GM12878 (cell line): ENCODE results near the gene DERL3.

ENCODE experiments used
- BCLAF1 ChIP-seq: fragments of 450-650 bp; IDR thresholded peaks from 2 replicates; pipeline ENCODE4 v1.6.1; 2017; ENCODE audit warnings: antibody characterized with exemption, mild to moderate bottlenecking, moderate library complexity
- CREB1 ChIP-seq: IDR thresholded peaks from 2 replicates; pipeline ENCODE4 v1.6.1; 2012; ENCODE audit warnings: low read depth, mild to moderate bottlenecking, inconsistent platforms
- CTCF ChIP-seq, 3 experiments: IDR thresholded peaks in 2 of 3; conservative IDR thresholded peaks in 1 of 3; 2 replicates each; pipeline ENCODE4 v1.5.1; 2011; ENCODE audit warnings: low read depth in 3 of 3, low read length in 3 of 3, mild to moderate bottlenecking in 3 of 3, control low read depth in 2 of 3, moderate library complexity in 2 of 3, inconsistent platforms in 1 of 3, mixed read lengths in 1 of 3; ENCODE audit not compliant: control insufficient read depth in 2 of 3, insufficient read depth in 1 of 3; ENCODE audit errors: extremely low read depth in 1 of 3
- EP300 ChIP-seq, 2 experiments: fragments of 150-350 bp in 1 of 2; IDR thresholded peaks; 2 replicates each; pipeline ENCODE4 v1.6.1; 2011 to 2012; ENCODE audit warnings: low read depth in 2 of 2, low read length in 2 of 2, borderline replicate concordance in 1 of 2, improper control_type of control experiment in 1 of 2, inconsistent platforms in 1 of 2; ENCODE audit not compliant: control insufficient read depth in 1 of 2
- RFX5 ChIP-seq: IDR thresholded peaks from 2 replicates; pipeline ENCODE4 v1.6.1; 2011; ENCODE audit warnings: low read depth, low read length, improper control_type of control experiment

DNA sequence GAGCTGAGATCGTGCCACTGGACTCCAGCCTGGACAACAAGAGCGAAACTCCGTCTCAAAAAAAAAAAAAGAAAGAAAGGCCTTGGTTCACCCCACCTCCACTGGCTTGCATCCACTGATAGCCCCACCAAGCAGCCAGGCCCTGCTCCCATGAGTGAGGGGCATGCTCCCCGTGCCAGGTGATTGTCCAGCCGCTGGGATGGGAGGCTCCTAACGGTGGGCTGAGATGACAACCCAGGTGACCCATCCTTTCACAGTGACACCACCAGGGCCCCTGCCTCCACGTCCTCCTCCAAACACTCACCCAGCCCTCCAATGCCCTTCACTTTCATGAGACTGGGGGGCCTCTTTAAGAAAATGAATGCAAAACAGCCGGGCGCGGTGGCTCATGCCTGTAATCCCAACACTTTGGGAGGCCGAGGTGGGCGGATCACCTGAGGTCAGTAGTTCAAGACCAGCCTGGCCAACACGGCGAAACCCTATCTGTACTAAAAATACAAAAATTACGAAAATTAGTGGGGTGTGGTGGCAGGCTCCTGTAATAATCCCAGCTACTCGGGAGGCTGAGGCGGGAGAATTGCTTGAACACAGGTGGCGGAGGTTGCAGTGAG lies 8.6 kb upstream of the DERL3 start:
- no peak for TF ChIP-seq CREB1
- no peak for TF ChIP-seq EP300 (IDR thresholded peaks at IDR 0.05; ENCODE audit: borderline replicate concordance in 1 of 2, control insufficient read depth in 1 of 2, low read depth in 2 of 2, low read length in 2 of 2)
- TF ChIP-seq CTCF (IDR thresholded peaks at IDR 0.05 in 2 of 3, conservative IDR thresholded peaks at IDR 0.05 in 1 of 3; ENCODE audit: control insufficient read depth in 2 of 3, extremely low read depth in 1 of 3, insufficient read depth in 1 of 3, low read depth in 3 of 3, low read length in 3 of 3), result no peak
- no peak for TF ChIP-seq BCLAF1
- TF ChIP-seq RFX5, result no peak
